Esophagus muscularis mucosa (tissue), 4 donors: Measurements from ENCODE around the gene IGFALS. TPM values are rescaled to one million over a fixed set of nuclear protein-coding genes. Genes with fewer than 3 reads are reported as not detected.

Experiments used
- DNase-seq: peaks from one replicate; pipeline ENCODE4 v3.0.0-alpha.2; 2017; ENCODE audit errors: extremely low spot score
- H3K27ac ChIP-seq, 4 donors: fragments of 200-600 bp; sonication (generic); replicated peaks in 1 of 4; 1 replicate in 3 of 4; 2 replicates in 1 of 4; pipeline ENCODE4 v1.5.1; 2016 to 2019; ENCODE audit warnings: mild to moderate bottlenecking in 1 of 4
- H3K27me3 ChIP-seq, 4 donors: fragments of 200-600 bp; sonication (generic); one replicate each; pipeline versions ENCODE4 v1.5.1 to v1.6.0; 2016 to 2019
- H3K36me3 ChIP-seq, 4 donors: fragments of 200-600 bp; sonication (generic); one replicate each; pipeline ENCODE4 v1.5.1; 2016 to 2019
- H3K4me1 ChIP-seq, 4 donors: fragments of 200-600 bp; sonication (generic); one replicate each; pipeline ENCODE4 v1.5.1; 2016 to 2019
- H3K4me3 ChIP-seq, 4 donors: fragments of 200-600 bp; sonication (generic); 1 replicate in 2 of 4; 2 replicates in 2 of 4; pipeline ENCODE4 v1.5.1; 2016 to 2019; ENCODE audit warnings: mild to moderate bottlenecking in 4 of 4, moderate library complexity in 1 of 4
- H3K9me3 ChIP-seq, 4 donors: fragments of 200-600 bp; sonication (generic); 1 replicate in 3 of 4; 2 replicates in 1 of 4; pipeline ENCODE4 v1.5.1; 2016 to 2019
- EP300 ChIP-seq: sonication (generic); formaldehyde crosslinking; IDR thresholded peaks from one replicate; pipeline ENCODE4 v1.6.1; 2017; ENCODE audit warnings: antibody characterized with exemption
- POLR2A ChIP-seq: fragments of 450-650 bp; IDR thresholded peaks from one replicate; pipeline ENCODE4 v1.6.1; 2017; ENCODE audit warnings: antibody characterized with exemption, moderate library complexity, mild to moderate bottlenecking, low read depth
- POLR2AphosphoS5 ChIP-seq, 2 donors: sonication (generic); formaldehyde crosslinking; IDR thresholded peaks; one replicate each; pipeline ENCODE4 v1.6.1; 2017; ENCODE audit warnings: antibody characterized with exemption in 2 of 2
- WGBS: methylation state at CpG from one replicate; pipeline ENCODE4 v1.1.5; 2018; 5-methylcytosine and 5-hydroxymethylcytosine counted together
- intact Hi-C: fragments of 100-400 bp; cut with DNase I; formaldehyde crosslinking; loops from one replicate; pipeline ENCODE4 v1.15.1; 2023
- total RNA-seq, 4 donors: library from RNA; depleted of rRNA; stranded (reverse); fragments of >200 nt; gene quantifications; one replicate each; pipeline versions ENCODE4 v1.1.0 to v1.2.1, GENCODE V29; 2016
- TF ChIP-seq, protein P1 (sequence below), 3 experiments: fragments of 200-600 bp in 2 of 3; fragments of 450-650 bp in 1 of 3; sonication (generic) in 2 of 3; IDR thresholded peaks; one replicate each; pipeline ENCODE4 v1.5.1; 2017 to 2019; ENCODE audit warnings: antibody characterized with exemption in 3 of 3, mild to moderate bottlenecking in 2 of 3, moderate library complexity in 1 of 3

IGFALS gene
- total RNA-seq, 4 donors from 2014 or later = 0.45 to 0.75 TPM; not detected in 2

GRCh38 chr16:1784977-1785845, 8.3 kb downstream of the IGFALS start:
- intact Hi-C loops = loop anchor here (5.0 kb wide), 1 partner anchor 37 kb away; no protein-coding TSS in a partner anchor
- H3K4me1 ChIP-seq = peaks cover 26 to 62% (median 43%) of the 10 kb centered on the region in 4 donors
- H3K9me3 ChIP-seq = no peaks in the 10 kb centered on the region
- no peak overlapping the region for H3K4me3 ChIP-seq
- DNase-seq = no peak
- H3K27ac ChIP-seq = no peak overlapping the region
- peaks cover 15 to 64% (median 62%) of the 10 kb centered on the region in 4 donors for H3K36me3 ChIP-seq
- no peaks in the 10 kb centered on the region for H3K27me3 ChIP-seq
- WGBS = 89% methylated on average over 14 of the region's 26 CpGs
- no peak for TF ChIP-seq POLR2AphosphoS5 (IDR thresholded peaks at IDR 0.05)
- no peak for TF ChIP-seq EP300
- TF ChIP-seq, protein P1, sequence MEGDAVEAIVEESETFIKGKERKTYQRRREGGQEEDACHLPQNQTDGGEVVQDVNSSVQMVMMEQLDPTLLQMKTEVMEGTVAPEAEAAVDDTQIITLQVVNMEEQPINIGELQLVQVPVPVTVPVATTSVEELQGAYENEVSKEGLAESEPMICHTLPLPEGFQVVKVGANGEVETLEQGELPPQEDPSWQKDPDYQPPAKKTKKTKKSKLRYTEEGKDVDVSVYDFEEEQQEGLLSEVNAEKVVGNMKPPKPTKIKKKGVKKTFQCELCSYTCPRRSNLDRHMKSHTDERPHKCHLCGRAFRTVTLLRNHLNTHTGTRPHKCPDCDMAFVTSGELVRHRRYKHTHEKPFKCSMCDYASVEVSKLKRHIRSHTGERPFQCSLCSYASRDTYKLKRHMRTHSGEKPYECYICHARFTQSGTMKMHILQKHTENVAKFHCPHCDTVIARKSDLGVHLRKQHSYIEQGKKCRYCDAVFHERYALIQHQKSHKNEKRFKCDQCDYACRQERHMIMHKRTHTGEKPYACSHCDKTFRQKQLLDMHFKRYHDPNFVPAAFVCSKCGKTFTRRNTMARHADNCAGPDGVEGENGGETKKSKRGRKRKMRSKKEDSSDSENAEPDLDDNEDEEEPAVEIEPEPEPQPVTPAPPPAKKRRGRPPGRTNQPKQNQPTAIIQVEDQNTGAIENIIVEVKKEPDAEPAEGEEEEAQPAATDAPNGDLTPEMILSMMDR (IDR thresholded peaks at IDR 0.05) = no peak
- no peak for TF ChIP-seq POLR2A

- WGBS = no CpG with 5 or more reads among the region's 102 CpGs
- DNase-seq = peak; percentile 100
- Histone ChIP-seq H3K27me3 (no peaks in the 10 kb centered on the region), H3K4me3 (peak within 1 kb of the TSS; percentile 92 to 99 (median 96)), H3K9me3 (no peaks in the 10 kb centered on the region), H3K27ac (peak within 1 kb of the TSS; percentile 87 to 99 (median 90)), H3K36me3 (peaks cover 10 to 63% (median 61%) of the 10 kb centered on the region in 4 donors), H3K4me1 (peaks cover 30 to 76% (median 55%) of the 10 kb centered on the region in 4 donors)
- intact Hi-C loops = loop anchor here (1.0 kb wide), 1 partner anchor 9 kb away; the partner anchor contains the start of gene MRPS34
- TF ChIP-seq POLR2AphosphoS5 (IDR thresholded peaks at IDR 0.05) = peak; percentile 85 to 89
- no peak for TF ChIP-seq EP300
- TF ChIP-seq, protein P1 (IDR thresholded peaks at IDR 0.05) = peak in 2 of 3 experiments; percentile 12 to 14
- TF ChIP-seq POLR2A = no peak
These were observed 10.9 kb downstream of the IGFALS start, which contains the start of the genes NUBP2 and SPSB3 for GRCh38 chr16:1782408-1783264. Gene NUBP2 (plus strand): TSS chr16:1782960. CDS start chr16:1783021, 61 bp downstream. Gene SPSB3 (minus strand): TSS chr16:1782571. CDS start chr16:1781483, 1,088 bp downstream.

DNA sequence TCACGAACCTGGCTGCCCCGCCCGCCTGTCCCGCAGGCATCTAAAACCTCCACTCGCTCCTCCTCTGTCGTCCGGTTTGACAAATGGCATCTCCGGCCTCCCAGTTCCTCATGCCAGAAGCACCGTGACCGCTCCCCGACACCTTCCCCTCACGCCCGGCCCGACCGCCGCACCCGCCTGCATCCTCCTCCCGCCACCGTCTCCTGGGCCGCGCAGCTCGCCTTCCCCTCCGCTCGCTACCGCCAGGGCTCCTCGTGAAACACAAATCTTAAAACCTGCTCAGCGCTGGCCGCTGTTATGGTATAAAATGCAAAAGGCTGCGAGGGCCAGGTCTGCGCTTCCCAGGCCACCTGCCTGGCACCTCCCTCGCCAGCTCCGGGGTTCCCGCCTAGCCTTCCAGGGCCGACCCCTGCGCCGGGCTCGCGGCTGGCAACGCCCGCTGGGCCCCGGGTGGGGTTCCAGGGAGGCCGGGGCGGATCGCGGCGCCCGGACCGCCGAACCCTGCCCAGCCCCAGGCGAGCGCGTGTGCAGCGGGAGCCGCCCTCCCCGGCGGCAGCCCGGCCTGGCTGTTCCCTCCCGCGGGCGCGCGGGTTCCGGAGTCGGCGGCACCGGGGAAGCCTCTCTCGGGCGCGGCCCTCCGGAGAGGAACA, 11.6 kb downstream of the IGFALS start:
- WGBS = 2% methylated on average over 20 of the region's 70 CpGs
- H3K4me1 ChIP-seq = peaks cover 30 to 72% (median 55%) of the 10 kb centered on the region in 4 donors
- no peaks in the 10 kb centered on the region for H3K9me3 ChIP-seq
- intact Hi-C loops = loop anchor here (1.0 kb wide), 1 partner anchor 9 kb away; the partner anchor contains the start of gene MRPS34
- no peaks in the 10 kb centered on the region for H3K27me3 ChIP-seq
- TF ChIP-seq, protein P1 (IDR thresholded peaks at IDR 0.05) = peak in 1 of 3 experiments; percentile 25
- no peak for TF ChIP-seq POLR2AphosphoS5 (IDR thresholded peaks at IDR 0.05)
- H3K36me3 ChIP-seq = peaks cover 15 to 63% (median 61%) of the 10 kb centered on the region in 4 donors
- H3K27ac ChIP-seq = peak overlapping the region; percentile 87 to 99 (median 90)
- H3K4me3 ChIP-seq = peak overlapping the region; percentile 92 to 99 (median 96)
- no peak for DNase-seq

DNA sequence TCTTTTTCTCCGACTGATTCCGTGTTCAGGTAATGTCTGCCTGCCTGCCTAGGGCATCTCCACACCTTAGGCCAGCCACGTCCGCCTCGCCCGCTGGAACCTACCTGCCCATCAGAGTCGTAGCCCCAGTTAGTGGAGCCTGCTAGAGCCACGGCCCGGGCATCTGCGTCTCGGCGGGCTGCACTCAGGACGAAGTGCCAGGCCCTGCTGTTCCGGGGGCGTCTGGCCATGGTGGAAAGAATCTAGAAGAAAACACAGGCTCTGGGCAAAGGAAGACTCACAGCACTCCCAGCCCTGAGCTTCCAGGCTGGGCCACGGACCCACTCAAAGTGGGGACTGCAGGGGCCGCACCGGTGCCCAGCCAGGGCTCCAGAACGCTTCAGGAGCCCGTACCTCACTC, 12.3 kb downstream of the IGFALS start:
- Histone ChIP-seq H3K4me3 (peak overlapping the region; percentile 92 to 99 (median 96)), H3K27me3 (no peaks in the 10 kb centered on the region), H3K36me3 (peaks cover 20 to 63% (median 61%) of the 10 kb centered on the region in 4 donors), H3K27ac (peak overlapping the region; percentile 87 to 99 (median 90)), H3K9me3 (no peaks in the 10 kb centered on the region), H3K4me1 (peaks cover 30 to 66% (median 56%) of the 10 kb centered on the region in 4 donors)
- intact Hi-C loops = no loop called here
- 71% methylated on average over 14 of the region's 20 CpGs for WGBS
- DNase-seq = no peak
- TF ChIP-seq POLR2AphosphoS5 (IDR thresholded peaks at IDR 0.05) = no peak
- TF ChIP-seq POLR2A = no peak
- TF ChIP-seq, protein P1 (IDR thresholded peaks at IDR 0.05) = no peak
- TF ChIP-seq EP300 = no peak
